MCF 10A (cell line): ENCODE data around the gene FNTB. TPM values are rescaled to one million over a fixed set of nuclear protein-coding genes. Genes with fewer than 3 reads are reported as not detected.

ENCODE experiments used
- BruUV-seq: library from RNA; stranded (reverse); fragments of 400-500 nt; replicated peaks from 2 replicates; lab custom pipeline; 2021; lab: Mats Ljungman, UMichigan
- CTCF ChIA-PET: fragments of 300-600 bp; sonication (Branson Sonifier 250); formaldehyde crosslinking; extraction: SDS; loops from one replicate; lab custom pipeline; 2021; ENCODE audit warnings: antibody characterized with exemption, inconsistent platforms; lab: Yijun Ruan, JAX
- POLR2A ChIA-PET: fragments of 300-600, 350-650 bp; sonication (Branson Sonifier 250); formaldehyde crosslinking; extraction: SDS; loops from one replicate; lab custom pipeline; 2020; ENCODE audit warnings: antibody characterized with exemption, inconsistent platforms; lab: Yijun Ruan, JAX
- DNase-seq: peaks from one replicate; pipeline ENCODE4 v3.0.0-alpha.2; 2018; ENCODE audit not compliant: unreplicated experiment
- H3K27ac Mint-ChIP-seq: one replicate; pipeline ENCODE4 v1.8.0; 2022; ENCODE audit warnings: mild to moderate bottlenecking, low read depth, mixed read lengths; ENCODE audit not compliant: unreplicated experiment
- H3K27me3 Mint-ChIP-seq: one replicate; pipeline ENCODE4 v1.8.0; 2022; ENCODE audit warnings: mixed read lengths; ENCODE audit not compliant: insufficient read depth, unreplicated experiment
- H3K36me3 Mint-ChIP-seq: one replicate; pipeline ENCODE4 v1.8.0; 2022; ENCODE audit warnings: mild to moderate bottlenecking, moderate library complexity, mixed read lengths; ENCODE audit not compliant: insufficient read depth, unreplicated experiment
- H3K4me1 Mint-ChIP-seq: one replicate; pipeline ENCODE4 v1.8.0; 2022; ENCODE audit warnings: mixed read lengths; ENCODE audit not compliant: insufficient read depth, unreplicated experiment
- H3K4me3 Mint-ChIP-seq: one replicate; pipeline ENCODE4 v1.8.0; 2022; ENCODE audit warnings: mild to moderate bottlenecking, moderate library complexity, mixed read lengths; ENCODE audit not compliant: unreplicated experiment
- H3K9me3 Mint-ChIP-seq: one replicate; pipeline ENCODE4 v1.8.0; 2022; ENCODE audit warnings: mixed read lengths; ENCODE audit not compliant: unreplicated experiment
- CTCF ChIP-seq: fragments of 200-600 bp; IDR thresholded peaks from one replicate; pipeline ENCODE4 v1.8.0; 2022; ENCODE audit warnings: antibody characterized with exemption, mild to moderate bottlenecking; ENCODE audit not compliant: unreplicated experiment
- intact Hi-C: fragments of 100-400 bp; cut with micrococcal nuclease; formaldehyde crosslinking; loops from 2 replicates; pipeline ENCODE4 v1.14.1; 2022
- total RNA-seq: library from RNA; stranded (reverse); gene quantifications from 2 replicates; pipeline ENCODE4 v1.2.3, GENCODE V29; 2022

The FNTB gene
- total RNA-seq, 1 experiment from 2014 or later: 12.2 TPM

- no peak overlapping the region for H3K27ac Mint-ChIP-seq
- POLR2A ChIA-PET: interaction anchor here (0.7 kb wide), 1 partner anchor 97 kb away, joined by 3 read pairs; no protein-coding TSS in a partner anchor
- H3K4me1 Mint-ChIP-seq: no peaks in the 10 kb centered on the region
- CTCF ChIA-PET: no interaction called here
- H3K9me3 Mint-ChIP-seq: no peaks in the 10 kb centered on the region
- intact Hi-C loops: no loop called here
- no TSS peak for BruUV-seq
- no peak overlapping the region for H3K4me3 Mint-ChIP-seq
- no peaks in the 10 kb centered on the region for H3K27me3 Mint-ChIP-seq
- peaks cover 47% of the 10 kb centered on the region for H3K36me3 Mint-ChIP-seq
- no peak for TF ChIP-seq CTCF
- no peak for DNase-seq
Measured at GRCh38 chr14:65071544-65071943, 84.8 kb downstream of the FNTB start.

- ChIA-PET POLR2A (no interaction called here), CTCF (interaction anchor here (0.6 kb wide), 2 partner anchors 32 to 245 kb away, joined by 3 read pairs; no protein-coding TSS in a partner anchor)
- Mint-ChIP-seq H3K36me3 (peaks cover 44% of the 10 kb centered on the region), H3K27me3 (no peaks in the 10 kb centered on the region), H3K9me3 (no peaks in the 10 kb centered on the region), H3K27ac (no peak overlapping the region), H3K4me1 (no peaks in the 10 kb centered on the region), H3K4me3 (no peak overlapping the region)
- intact Hi-C loops: no loop called here
- DNase-seq: no peak
- no TSS peak for BruUV-seq
- TF ChIP-seq CTCF: no peak
Measured at GRCh38 chr14:65072256-65072655, 85.6 kb downstream of the FNTB start.

GRCh38 chr14:65072937-65073336 lies 86.2 kb downstream of the FNTB start:
- no peak for DNase-seq
- H3K27me3 Mint-ChIP-seq: no peaks in the 10 kb centered on the region
- H3K27ac Mint-ChIP-seq: no peak overlapping the region
- BruUV-seq: no TSS peak
- H3K4me3 Mint-ChIP-seq: no peak overlapping the region
- H3K9me3 Mint-ChIP-seq: no peaks in the 10 kb centered on the region
- intact Hi-C loops: no loop called here
- CTCF ChIA-PET: interaction anchor here (0.6 to 0.9 kb wide), 4 partner anchors 11 to 245 kb away, joined by 3 read pairs; no protein-coding TSS in a partner anchor
- TF ChIP-seq CTCF: no peak
- H3K4me1 Mint-ChIP-seq: no peaks in the 10 kb centered on the region
- POLR2A ChIA-PET: interaction anchor here (1.1 kb wide), 1 partner anchor 17 kb away, joined by 3 read pairs; no protein-coding TSS in a partner anchor
- H3K36me3 Mint-ChIP-seq: peaks cover 46% of the 10 kb centered on the region

- no peak for TF ChIP-seq CTCF
- no peaks in the 10 kb centered on the region for H3K9me3 Mint-ChIP-seq
- peaks cover 54% of the 10 kb centered on the region for H3K36me3 Mint-ChIP-seq
- no peak overlapping the region for H3K4me3 Mint-ChIP-seq
- POLR2A ChIA-PET: interaction anchor here (1.1 to 1.3 kb wide), 2 partner anchors 17 to 87 kb away, joined by 3 to 5 read pairs; partner anchors contain the start of gene FNTB
- H3K27ac Mint-ChIP-seq: no peak overlapping the region
- no peak for DNase-seq
- CTCF ChIA-PET: interaction anchor here (0.7 to 0.9 kb wide), 2 partner anchors 11 to 87 kb away, joined by 3 read pairs; partner anchors contain the start of gene FNTB
- no peaks in the 10 kb centered on the region for H3K27me3 Mint-ChIP-seq
- BruUV-seq: no TSS peak
- intact Hi-C loops: no loop called here
- H3K4me1 Mint-ChIP-seq: no peaks in the 10 kb centered on the region
Measured at GRCh38 chr14:65073605-65074201, 87.0 kb downstream of the FNTB start.
